WTC11 (cell line): ENCODE data around the gene ACOD1. TPM values are rescaled to one million over a fixed set of nuclear protein-coding genes. Genes with fewer than 3 reads are reported as not detected.
A peak's percentile ranks its signal among the peaks of the same experiment; 100 is the strongest.

Experiments used
- ATAC-seq: fragments of 200-7000 bp; cut with Tn5 transposase; 2 replicates; pipeline ENCODE4 v1.10.0; 2021; ENCODE audit warnings: mild to moderate bottlenecking, moderate library complexity
- CTCF ChIA-PET: fragments of 300-600 bp; sonication (Branson Sonifier 250); formaldehyde crosslinking; loops from one replicate; lab custom pipeline; 2021; ENCODE audit warnings: antibody characterized with exemption; lab: Charles Lee
- POLR2A ChIA-PET: fragments of 350-600 bp; sonication (Branson Sonifier 250); formaldehyde crosslinking; loops from one replicate; lab custom pipeline; 2021; ENCODE audit warnings: antibody characterized with exemption; lab: Charles Lee
- DNase-seq: peaks from one replicate; pipeline ENCODE4 v3.0.0; 2021; ENCODE audit warnings: low spot score
- H3K27ac Mint-ChIP-seq: 2 replicates; pipeline ENCODE4 v1.8.0; 2021; ENCODE audit warnings: mixed read lengths
- H3K27me3 Mint-ChIP-seq: 2 replicates; pipeline ENCODE4 v1.8.0; 2021; ENCODE audit warnings: low read depth, mild to moderate bottlenecking, moderate library complexity, mixed read lengths
- H3K36me3 Mint-ChIP-seq: 2 replicates; pipeline ENCODE4 v1.8.0; 2021; ENCODE audit warnings: mixed read lengths
- H3K4me1 Mint-ChIP-seq: 2 replicates; pipeline ENCODE4 v1.8.0; 2022; ENCODE audit warnings: mixed read lengths
- H3K4me3 Mint-ChIP-seq: 2 replicates; pipeline ENCODE4 v1.8.0; 2021; ENCODE audit warnings: mild to moderate bottlenecking, moderate library complexity, mixed read lengths
- H3K9me3 Mint-ChIP-seq: 2 replicates; pipeline ENCODE4 v1.8.0; 2021; ENCODE audit warnings: mixed read lengths
- ATF1 ChIP-seq: sonication (generic); formaldehyde crosslinking; IDR thresholded peaks from 2 replicates; pipeline ENCODE4 v1.8.1; 2023; ENCODE audit warnings: mild to moderate bottlenecking, moderate library complexity, missing genetic modification reagents
- CBFB ChIP-seq: sonication (generic); formaldehyde crosslinking; IDR thresholded peaks from 2 replicates; pipeline ENCODE4 v1.8.1; 2022; ENCODE audit warnings: mild to moderate bottlenecking, low read depth, missing genetic modification reagents
- CREB1 ChIP-seq: sonication (generic); formaldehyde crosslinking; IDR thresholded peaks from 2 replicates; pipeline ENCODE4 v1.8.0; 2023; ENCODE audit warnings: mild to moderate bottlenecking, missing genetic modification reagents
- E2F1 ChIP-seq: sonication (generic); formaldehyde crosslinking; IDR thresholded peaks from 2 replicates; pipeline ENCODE4 v1.8.0; 2022; ENCODE audit warnings: mild to moderate bottlenecking, missing genetic modification reagents
- E2F5 ChIP-seq: sonication (generic); formaldehyde crosslinking; IDR thresholded peaks from 2 replicates; pipeline ENCODE4 v1.8.1; 2022; ENCODE audit warnings: mild to moderate bottlenecking, moderate library complexity, missing genetic modification reagents
- ETV6 ChIP-seq: sonication (generic); formaldehyde crosslinking; IDR thresholded peaks from 2 replicates; pipeline ENCODE4 v1.8.1; 2022; ENCODE audit warnings: mild to moderate bottlenecking, missing genetic modification reagents
- FOXP1 ChIP-seq: sonication (generic); formaldehyde crosslinking; IDR thresholded peaks from 2 replicates; pipeline ENCODE4 v1.8.0; 2022; ENCODE audit warnings: missing genetic modification reagents, mild to moderate bottlenecking, moderate library complexity, borderline replicate concordance
- HMGXB4 ChIP-seq: sonication (generic); formaldehyde crosslinking; IDR thresholded peaks from 2 replicates; pipeline ENCODE4 v1.8.1; 2023; ENCODE audit warnings: mild to moderate bottlenecking, moderate library complexity, missing genetic modification reagents
- IRF1 ChIP-seq: sonication (generic); formaldehyde crosslinking; IDR thresholded peaks from 2 replicates; pipeline ENCODE4 v1.8.0; 2023; ENCODE audit warnings: missing genetic modification reagents
- MAX ChIP-seq: sonication (generic); formaldehyde crosslinking; IDR thresholded peaks from 2 replicates; pipeline ENCODE4 v1.8.0; 2022; ENCODE audit warnings: mild to moderate bottlenecking, missing genetic modification reagents
- NR3C1 ChIP-seq: sonication (generic); formaldehyde crosslinking; conservative IDR thresholded peaks from 2 replicates; pipeline ENCODE4 v1.8.1; 2023; ENCODE audit warnings: low read depth, mild to moderate bottlenecking, missing genetic modification reagents
- PRDM15 ChIP-seq: sonication (generic); formaldehyde crosslinking; IDR thresholded peaks from 2 replicates; pipeline ENCODE4 v1.8.0; 2022; ENCODE audit warnings: missing genetic modification reagents
- RELA ChIP-seq: sonication (generic); formaldehyde crosslinking; IDR thresholded peaks from 2 replicates; pipeline ENCODE4 v1.8.1; 2022; ENCODE audit warnings: missing genetic modification reagents, mild to moderate bottlenecking, borderline replicate concordance
- SP1 ChIP-seq: sonication (generic); formaldehyde crosslinking; conservative IDR thresholded peaks from 2 replicates; pipeline ENCODE4 v1.8.1; 2022; ENCODE audit warnings: missing genetic modification reagents
- TEAD1 ChIP-seq: sonication (generic); formaldehyde crosslinking; IDR thresholded peaks from 2 replicates; pipeline ENCODE4 v1.8.0; 2022; ENCODE audit warnings: mild to moderate bottlenecking, missing genetic modification reagents
- USF2 ChIP-seq: sonication (generic); formaldehyde crosslinking; IDR thresholded peaks from 2 replicates; pipeline ENCODE4 v1.8.1; 2023; ENCODE audit warnings: mild to moderate bottlenecking, missing genetic modification reagents, moderate library complexity
- ZMAT4 ChIP-seq: fragments of 250-450 bp; sonication (Bioruptor Pico); IDR thresholded peaks from 2 replicates; pipeline ENCODE4 v1.9.0; 2021; ENCODE audit warnings: mild to moderate bottlenecking
- ZNF281 ChIP-seq: sonication (generic); formaldehyde crosslinking; IDR thresholded peaks from 2 replicates; pipeline ENCODE4 v1.8.0; 2023; ENCODE audit warnings: mild to moderate bottlenecking, missing genetic modification reagents
- ZNF416 ChIP-seq: fragments of 250-450 bp; sonication (Bioruptor Pico); IDR thresholded peaks from 2 replicates; pipeline ENCODE4 v1.9.0; 2021; ENCODE audit warnings: mild to moderate bottlenecking, inconsistent platforms
- total RNA-seq: library from RNA; stranded (reverse); gene quantifications from 3 replicates; pipeline ENCODE4 v1.2.3, GENCODE V29; 2021

ACOD1 gene
- total RNA-seq, 1 experiment from 2014 or later: not detected

GRCh38 chr13:76976929-76977328 lies 28.6 kb downstream of the ACOD1 start:
- POLR2A ChIA-PET: no interaction called here
- peaks cover 9% of the 10 kb centered on the region; the same call in 1 of the 2 replicates for H3K27me3 Mint-ChIP-seq
- no peaks in the 10 kb centered on the region for H3K9me3 Mint-ChIP-seq
- no peaks in the 10 kb centered on the region for H3K36me3 Mint-ChIP-seq
- no peak overlapping the region for H3K4me3 Mint-ChIP-seq
- ATAC-seq (no peak), DNase-seq (no peak)
- H3K27ac Mint-ChIP-seq: no peak overlapping the region
- CTCF ChIA-PET: no interaction called here
- TF ChIP-seq HMGXB4 (CRISPR knock-in tag) (no peak), MAX (CRISPR knock-in tag) (no peak), NR3C1 (CRISPR knock-in tag) (no peak), CBFB (CRISPR knock-in tag) (no peak), CREB1 (CRISPR knock-in tag) (no peak), FOXP1 (CRISPR knock-in tag) (no peak), ZNF281 (CRISPR knock-in tag) (no peak), ZNF416 (no peak), ATF1 (CRISPR knock-in tag) (no peak), ETV6 (CRISPR knock-in tag) (no peak)
- peaks cover 21% of the 10 kb centered on the region for H3K4me1 Mint-ChIP-seq

GRCh38 chr13:76980075-76980718 lies 31.9 kb downstream of the ACOD1 start:
- Mint-ChIP-seq H3K4me3 (0 out of 2 replicates have a peak overlapping the region, but pooled peaks have one; percentile 27), H3K36me3 (no peaks in the 10 kb centered on the region), H3K27ac (no peak overlapping the region), H3K27me3 (peaks cover 9% of the 10 kb centered on the region), H3K4me1 (peaks cover 4% of the 10 kb centered on the region), H3K9me3 (no peaks in the 10 kb centered on the region)
- DNase-seq (peak; percentile 96), ATAC-seq (peak; percentile 99)
- ChIA-PET POLR2A (interaction anchor here (0.6 kb wide), 1 partner anchor 72 kb away, joined by 4 read pairs; no protein-coding TSS in a partner anchor), CTCF (interaction anchor here (0.5 to 3.0 kb wide), 34 partner anchors 10 to 1174 kb away, joined by 3 to 19 read pairs (median 4); partner anchors contain the start of genes CLN5, FBXL3 and KCTD12)
- TF ChIP-seq E2F5: no peak
- no peak for TF ChIP-seq ZMAT4
- no peak for TF ChIP-seq FOXP1 (CRISPR knock-in tag)
- TF ChIP-seq IRF1 (CRISPR knock-in tag): no peak
- peak; percentile 72; the same call in 1 of the 2 replicates for TF ChIP-seq TEAD1 (CRISPR knock-in tag)
- TF ChIP-seq USF2 (CRISPR knock-in tag): no peak
- peak; percentile 63 for TF ChIP-seq SP1 (CRISPR knock-in tag)
- no peak for TF ChIP-seq PRDM15 (CRISPR knock-in tag)
- TF ChIP-seq CBFB (CRISPR knock-in tag): 0 out of 2 replicates have a peak, but pooled peaks have one; percentile 36
- TF ChIP-seq RELA: no peak
- no peak for TF ChIP-seq ATF1 (CRISPR knock-in tag)
- no peak for TF ChIP-seq E2F1 (CRISPR knock-in tag)
